ENCODE results near the gene MZT2B. TPM values are rescaled to one million over a fixed set of nuclear protein-coding genes. Genes with fewer than 3 reads are reported as not detected.
A peak's percentile ranks its signal among the peaks of the same experiment; 100 is the strongest.
"Not testable (repeated sequence)": the region's sequence is repeated elsewhere in the genome, so short reads cannot be mapped to it uniquely, and the experiment has no call there.

The MZT2B gene
- total RNA-seq, 1 experiment from 2014 or later: 341 TPM

DNA sequence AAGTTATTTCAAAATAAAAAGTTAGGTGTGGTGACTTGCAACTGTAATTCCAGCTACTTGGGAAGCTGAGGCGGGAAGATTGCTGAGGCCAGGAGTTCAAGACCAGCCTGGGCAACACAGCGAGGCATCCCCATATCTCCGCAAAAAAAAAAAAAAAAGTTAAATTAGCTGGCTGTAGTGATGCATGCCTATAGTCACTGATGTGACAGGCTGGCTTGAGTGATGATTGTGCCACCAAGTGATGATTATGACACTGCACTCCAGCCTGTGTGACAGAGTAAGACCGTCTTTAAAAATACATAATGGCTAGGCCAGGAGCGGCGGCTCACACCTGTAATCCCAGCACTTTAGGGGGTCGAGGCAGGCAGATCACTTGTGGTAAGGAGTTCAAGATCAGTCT is 12.2 kb upstream of the MZT2B start:
- POLR2A ChIA-PET (ENCODE audit: low non-redundant PET): no interaction called here
- TF ChIP-seq, protein P1, sequence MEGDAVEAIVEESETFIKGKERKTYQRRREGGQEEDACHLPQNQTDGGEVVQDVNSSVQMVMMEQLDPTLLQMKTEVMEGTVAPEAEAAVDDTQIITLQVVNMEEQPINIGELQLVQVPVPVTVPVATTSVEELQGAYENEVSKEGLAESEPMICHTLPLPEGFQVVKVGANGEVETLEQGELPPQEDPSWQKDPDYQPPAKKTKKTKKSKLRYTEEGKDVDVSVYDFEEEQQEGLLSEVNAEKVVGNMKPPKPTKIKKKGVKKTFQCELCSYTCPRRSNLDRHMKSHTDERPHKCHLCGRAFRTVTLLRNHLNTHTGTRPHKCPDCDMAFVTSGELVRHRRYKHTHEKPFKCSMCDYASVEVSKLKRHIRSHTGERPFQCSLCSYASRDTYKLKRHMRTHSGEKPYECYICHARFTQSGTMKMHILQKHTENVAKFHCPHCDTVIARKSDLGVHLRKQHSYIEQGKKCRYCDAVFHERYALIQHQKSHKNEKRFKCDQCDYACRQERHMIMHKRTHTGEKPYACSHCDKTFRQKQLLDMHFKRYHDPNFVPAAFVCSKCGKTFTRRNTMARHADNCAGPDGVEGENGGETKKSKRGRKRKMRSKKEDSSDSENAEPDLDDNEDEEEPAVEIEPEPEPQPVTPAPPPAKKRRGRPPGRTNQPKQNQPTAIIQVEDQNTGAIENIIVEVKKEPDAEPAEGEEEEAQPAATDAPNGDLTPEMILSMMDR (conservative IDR thresholded peaks at IDR 0.05; ENCODE audit: low read depth, low read length): no peak
- no peak for TF ChIP-seq EZH2 (IDR thresholded peaks at IDR 0.05; ENCODE audit: borderline replicate concordance, low read depth, low read length, poor library complexity, severe bottlenecking)
- Histone ChIP-seq H3K4me3 (ENCODE audit: low read depth, low read length, poor library complexity, severe bottlenecking) (no peak overlapping the region), H3K27me3 (replicated peaks; ENCODE audit: insufficient read depth, low read depth, low read length, poor library complexity) (no peaks in the 10 kb centered on the region), H3K36me3 (ENCODE audit: insufficient read depth, low read length, poor library complexity, severe bottlenecking) (peaks cover 39% of the 10 kb centered on the region), H3K27ac (ENCODE audit: low read depth, low read length, poor library complexity, severe bottlenecking) (no peak overlapping the region), H3K9me3 (ENCODE audit: low read depth, low read length, poor library complexity, severe bottlenecking) (no peaks in the 10 kb centered on the region), H3K4me1 (ENCODE audit: insufficient read depth, low read length, poor library complexity, severe bottlenecking) (no peaks in the 10 kb centered on the region)
- intact Hi-C loops (cut with micrococcal nuclease; ENCODE audit: unreplicated experiment): no loop called here
- CTCF ChIA-PET: no interaction called here
- no TSS peak for BruUV-seq (replicated peaks)
- DNase-seq (ENCODE audit: low spot score): no peak

- H3K36me3 ChIP-seq (ENCODE audit: insufficient read depth, low read length, poor library complexity, severe bottlenecking): peaks cover 25% of the 10 kb centered on the region
- BruUV-seq (replicated peaks); CTCF ChIA-PET; intact Hi-C loops (cut with micrococcal nuclease; ENCODE audit: unreplicated experiment); DNase-seq (ENCODE audit: low spot score); H3K27me3 ChIP-seq (replicated peaks; ENCODE audit: insufficient read depth, low read depth, low read length, poor library complexity); H3K4me3 ChIP-seq (ENCODE audit: low read depth, low read length, poor library complexity, severe bottlenecking); H3K4me1 ChIP-seq (ENCODE audit: insufficient read depth, low read length, poor library complexity, severe bottlenecking); H3K27ac ChIP-seq (ENCODE audit: low read depth, low read length, poor library complexity, severe bottlenecking); H3K9me3 ChIP-seq (ENCODE audit: low read depth, low read length, poor library complexity, severe bottlenecking); POLR2A ChIA-PET (ENCODE audit: low non-redundant PET): not testable (repeated sequence)
Observed at GRCh38 chr2:130174866-130175265, 7.2 kb upstream of the MZT2B start.

DNA sequence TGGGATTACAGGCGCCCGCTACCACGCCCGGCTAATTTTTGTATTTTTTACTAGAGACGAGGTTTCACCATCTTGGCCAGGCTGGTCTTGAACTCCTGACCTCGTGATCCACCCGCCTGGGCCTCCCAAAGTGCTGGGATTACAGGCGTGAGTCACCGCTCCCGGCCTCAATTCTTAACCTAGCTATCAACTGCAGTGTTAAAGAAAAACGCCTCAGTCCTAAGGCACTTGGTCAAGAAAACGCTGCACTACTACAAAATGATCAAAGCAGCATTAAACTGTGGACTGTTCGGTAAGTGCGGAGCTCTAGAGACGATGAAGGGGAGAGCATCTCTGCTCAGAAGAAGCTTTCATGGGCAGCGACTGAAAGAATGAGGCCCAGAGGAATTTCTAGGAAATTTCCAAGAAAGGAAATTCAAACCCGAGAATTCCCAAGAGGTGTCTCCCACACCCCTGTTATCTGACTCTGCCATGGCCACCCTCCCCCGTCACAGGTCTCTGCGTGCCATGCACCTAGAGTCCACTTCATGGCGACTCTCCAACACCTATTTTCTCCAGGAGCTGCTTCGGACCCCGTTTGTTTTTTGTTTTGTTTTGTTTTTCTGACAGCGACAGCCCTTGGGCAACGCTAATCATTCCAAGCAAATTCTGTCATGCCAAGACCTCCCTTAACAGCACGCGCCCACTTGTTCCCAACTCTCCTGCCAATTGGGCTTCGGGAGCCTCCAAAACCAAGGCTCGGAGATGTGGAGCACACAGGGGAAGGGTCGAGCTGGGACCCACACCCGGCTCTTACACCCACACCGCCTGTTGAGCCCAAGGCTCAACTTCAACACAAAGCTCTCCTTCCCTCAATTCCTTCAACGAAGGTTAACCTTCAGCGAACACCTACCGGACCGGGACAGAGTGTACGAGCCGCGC is 1.4 kb upstream of the MZT2B start:
- H3K4me3 ChIP-seq (ENCODE audit: low read depth, low read length, poor library complexity, severe bottlenecking): peak overlapping the region; percentile 93
- H3K4me1 ChIP-seq (ENCODE audit: insufficient read depth, low read length, poor library complexity, severe bottlenecking); DNase-seq (ENCODE audit: low spot score); H3K9me3 ChIP-seq (ENCODE audit: low read depth, low read length, poor library complexity, severe bottlenecking); H3K27me3 ChIP-seq (replicated peaks; ENCODE audit: insufficient read depth, low read depth, low read length, poor library complexity): not testable (repeated sequence)
- ChIA-PET CTCF (interaction anchor here (0.8 to 1.0 kb wide), 4 partner anchors 153 to 928 kb away, joined by 3 to 4 read pairs (median 4); partner anchors contain the start of gene IMP4), POLR2A (ENCODE audit: low non-redundant PET) (interaction anchor here (0.7 kb wide), 1 partner anchor 730 kb away, joined by 3 read pairs; no protein-coding TSS in a partner anchor)
- peak overlapping the region; percentile 94 for H3K27ac ChIP-seq (ENCODE audit: low read depth, low read length, poor library complexity, severe bottlenecking)
- BruUV-seq (replicated peaks): TSS peak; percentile 56
- H3K36me3 ChIP-seq (ENCODE audit: insufficient read depth, low read length, poor library complexity, severe bottlenecking): peaks cover 10% of the 10 kb centered on the region
- intact Hi-C loops (cut with micrococcal nuclease; ENCODE audit: unreplicated experiment): loop anchor here (1.0 to 2.0 kb wide), 2 partner anchors 22 to 152 kb away; no protein-coding TSS in a partner anchor

- peak within 1 kb of the TSS; percentile 94 for H3K27ac ChIP-seq (ENCODE audit: low read depth, low read length, poor library complexity, severe bottlenecking)
- intact Hi-C loops (cut with micrococcal nuclease; ENCODE audit: unreplicated experiment): loop anchor here (1.0 to 2.0 kb wide), 2 partner anchors 23 to 151 kb away; no protein-coding TSS in a partner anchor
- POLR2A ChIA-PET (ENCODE audit: low non-redundant PET): interaction anchor here (0.7 kb wide), 1 partner anchor 731 kb away, joined by 3 read pairs; no protein-coding TSS in a partner anchor
Observed at GRCh38 chr2:130181325-130181879, 660 bp upstream of the MZT2B start, which contains the start of gene SMPD4. Gene SMPD4 (minus strand): TSS chr2:130181602. CDS start chr2:130176592, 5,010 bp downstream.

GRCh38 chr2:130182826-130183511 is 907 bp downstream of the MZT2B start:
- POLR2A ChIA-PET (ENCODE audit: low non-redundant PET); BruUV-seq (replicated peaks); DNase-seq (ENCODE audit: low spot score); intact Hi-C loops (cut with micrococcal nuclease; ENCODE audit: unreplicated experiment); H3K9me3 ChIP-seq (ENCODE audit: low read depth, low read length, poor library complexity, severe bottlenecking); H3K4me1 ChIP-seq (ENCODE audit: insufficient read depth, low read length, poor library complexity, severe bottlenecking); CTCF ChIA-PET; H3K27me3 ChIP-seq (replicated peaks; ENCODE audit: insufficient read depth, low read depth, low read length, poor library complexity): not testable (repeated sequence)
- Histone ChIP-seq H3K4me3 (ENCODE audit: low read depth, low read length, poor library complexity, severe bottlenecking) (peak overlapping the region; percentile 93), H3K36me3 (ENCODE audit: insufficient read depth, low read length, poor library complexity, severe bottlenecking) (peaks cover 10% of the 10 kb centered on the region), H3K27ac (ENCODE audit: low read depth, low read length, poor library complexity, severe bottlenecking) (peak overlapping the region; percentile 94)

More at GRCh38 chr2:130181325-130181879, 660 bp upstream of the MZT2B start, which contains the start of gene SMPD4:
- no TSS peak for BruUV-seq (replicated peaks)
- DNase-seq (ENCODE audit: low spot score): peak; percentile 98
- Histone ChIP-seq H3K36me3 (ENCODE audit: insufficient read depth, low read length, poor library complexity, severe bottlenecking) (peaks cover 10% of the 10 kb centered on the region), H3K4me1 (ENCODE audit: insufficient read depth, low read length, poor library complexity, severe bottlenecking) (no peaks in the 10 kb centered on the region), H3K4me3 (ENCODE audit: low read depth, low read length, poor library complexity, severe bottlenecking) (peak within 1 kb of the TSS; percentile 93), H3K27me3 (replicated peaks; ENCODE audit: insufficient read depth, low read depth, low read length, poor library complexity) (no peaks in the 10 kb centered on the region), H3K9me3 (ENCODE audit: low read depth, low read length, poor library complexity, severe bottlenecking) (no peaks in the 10 kb centered on the region)
- CTCF ChIA-PET: interaction anchor here (0.8 to 1.0 kb wide), 4 partner anchors 152 to 929 kb away, joined by 3 to 4 read pairs (median 4); partner anchors contain the start of gene IMP4
- no peak for TF ChIP-seq EZH2 (IDR thresholded peaks at IDR 0.05; ENCODE audit: borderline replicate concordance, low read depth, low read length, poor library complexity, severe bottlenecking)
- TF ChIP-seq, protein P1 (conservative IDR thresholded peaks at IDR 0.05; ENCODE audit: low read depth, low read length): no peak
